HG03175 (cell line): Measurements from ENCODE around the gene RPLP2.
A peak's percentile ranks its signal among the peaks of the same experiment; 100 is the strongest.

ENCODE experiments used
- ATAC-seq: cut with Tn5 transposase; IDR thresholded peaks from one replicate; pipeline ENCODE4 v1.9.1; 2021; ENCODE audit warnings: mild to moderate bottlenecking, moderate library complexity; ENCODE audit not compliant: unreplicated experiment

Gene RPLP2

GRCh38 chr11:809287-810039, at the start of gene RPLP2:
RPLP2 (plus strand) TSS chr11:809967; CDS start chr11:810235, 268 bp downstream.
- peak; percentile 72 for ATAC-seq

- no peak for ATAC-seq
These were observed 49.5 kb upstream of the RPLP2 start for GRCh38 chr11:760236-760635.

- no peak for ATAC-seq
These were observed 48.1 kb upstream of the RPLP2 start for GRCh38 chr11:761526-762108.

- no peak for ATAC-seq
These were observed 47.2 kb upstream of the RPLP2 start for GRCh38 chr11:762421-763072.

- no peak for ATAC-seq
These were observed 46.7 kb upstream of the RPLP2 start for GRCh38 chr11:763073-763463.

GRCh38 chr11:763549-764321, 46.0 kb upstream of the RPLP2 start:
- ATAC-seq = no peak

GRCh38 chr11:764322-765024, 45.3 kb upstream of the RPLP2 start:
- ATAC-seq = no peak

GRCh38 chr11:765025-765801, 44.6 kb upstream of the RPLP2 start:
- no peak for ATAC-seq

GRCh38 chr11:765802-766091, 44.0 kb upstream of the RPLP2 start:
- ATAC-seq = no peak

- no peak for ATAC-seq
These were observed 43.4 kb upstream of the RPLP2 start for GRCh38 chr11:766106-766935.

- no peak for ATAC-seq
These were observed 42.9 kb upstream of the RPLP2 start for GRCh38 chr11:766936-767210.

- no peak for ATAC-seq
These were observed 42.5 kb upstream of the RPLP2 start for GRCh38 chr11:767238-767637.

GRCh38 chr11:769887-770641, 39.7 kb upstream of the RPLP2 start:
- no peak for ATAC-seq

- ATAC-seq = no peak
These were observed 38.8 kb upstream of the RPLP2 start for GRCh38 chr11:770642-771616.

- no peak for ATAC-seq
These were observed 38.1 kb upstream of the RPLP2 start for GRCh38 chr11:771617-772204.

GRCh38 chr11:772429-773390, 37.1 kb upstream of the RPLP2 start:
- no peak for ATAC-seq
